Caco-2 (cell line): ENCODE measurements around the gene CCDC169. TPM values are rescaled to one million over a fixed set of nuclear protein-coding genes. Genes with fewer than 3 reads are reported as not detected.
"Not testable (repeated sequence)": the region's sequence is repeated elsewhere in the genome, so short reads cannot be mapped to it uniquely, and the experiment has no call there.

Experiments used
- BruUV-seq: library from RNA; stranded (reverse); fragments of 400-500 nt; replicated peaks from 2 replicates; lab custom pipeline; 2021; lab: Mats Ljungman, UMichigan
- CTCF ChIA-PET: fragments of 300-600 bp; sonication (Branson Sonifier 250); formaldehyde crosslinking; loops from one replicate; lab custom pipeline; 2022; ENCODE audit warnings: antibody characterized with exemption; lab: Charles Lee
- POLR2A ChIA-PET: fragments of 300-600 bp; sonication (Branson Sonifier 250); formaldehyde crosslinking; loops from one replicate; lab custom pipeline; 2022; ENCODE audit warnings: antibody characterized with exemption; lab: Charles Lee
- DNase-seq, 2 experiments: peaks; one replicate each; pipeline versions ENCODE4 v3.0.0 to v3.0.0-alpha.2; 2020 to 2022
- H3K27me3 ChIP-seq: replicated peaks from 2 replicates; pipeline ENCODE4 v1.6.0; 2011; ENCODE audit warnings: low read length; ENCODE audit not compliant: control insufficient read depth, insufficient read depth
- H3K36me3 ChIP-seq: 2 replicates; pipeline ENCODE4 v1.5.1; 2011; ENCODE audit warnings: low read length; ENCODE audit not compliant: control insufficient read depth, insufficient read depth
- H3K4me1 ChIP-seq: fragments of 250-450 bp; sonication (Bioruptor Pico); 2 replicates; pipeline ENCODE4 v1.5.1; 2020; ENCODE audit warnings: mild to moderate bottlenecking
- H3K4me3 ChIP-seq: 2 replicates; pipeline ENCODE4 v1.5.1; 2011; ENCODE audit warnings: low read depth, mild to moderate bottlenecking, control low read depth, low read length
- H3K9me3 ChIP-seq: fragments of 250-450 bp; sonication (Bioruptor Pico); 2 replicates; pipeline ENCODE4 v1.5.1; 2020; ENCODE audit warnings: mild to moderate bottlenecking, moderate library complexity
- H3K27ac Mint-ChIP-seq: one replicate; pipeline ENCODE4 v1.8.0; 2022; ENCODE audit warnings: mixed read lengths; ENCODE audit not compliant: unreplicated experiment
- H3K27me3 Mint-ChIP-seq: one replicate; pipeline ENCODE4 v1.8.0; 2022; ENCODE audit warnings: mixed read lengths; ENCODE audit not compliant: insufficient read depth, unreplicated experiment
- H3K36me3 Mint-ChIP-seq: one replicate; pipeline ENCODE4 v1.8.0; 2022; ENCODE audit warnings: mild to moderate bottlenecking, mixed read lengths; ENCODE audit not compliant: insufficient read depth, unreplicated experiment
- H3K4me1 Mint-ChIP-seq: one replicate; pipeline ENCODE4 v1.8.0; 2022; ENCODE audit warnings: low read depth, mixed read lengths; ENCODE audit not compliant: unreplicated experiment
- H3K4me3 Mint-ChIP-seq: one replicate; pipeline ENCODE4 v1.8.0; 2022; ENCODE audit warnings: mild to moderate bottlenecking, moderate library complexity, mixed read lengths; ENCODE audit not compliant: unreplicated experiment
- H3K9me3 Mint-ChIP-seq: one replicate; pipeline ENCODE4 v1.8.0; 2022; ENCODE audit warnings: mixed read lengths; ENCODE audit not compliant: unreplicated experiment
- intact Hi-C: fragments of 100-400 bp; cut with micrococcal nuclease; formaldehyde crosslinking; loops from one replicate; pipeline ENCODE4 v1.10.0; 2022; ENCODE audit not compliant: unreplicated experiment
- total RNA-seq: library from RNA; stranded (reverse); gene quantifications from 2 replicates; pipeline ENCODE4 v1.2.3, GENCODE V29; 2022
- TF ChIP-seq, protein P1 (sequence below), 2 experiments: fragments of 200-600 bp in 1 of 2; IDR thresholded peaks; 1 replicate in 1 of 2; 2 replicates in 1 of 2; pipeline versions ENCODE4 v1.5.1 to v1.8.0; 2011 to 2022; ENCODE audit warnings: antibody characterized with exemption in 1 of 2, control low read depth in 1 of 2, inconsistent platforms in 1 of 2, low read depth in 1 of 2, low read length in 1 of 2, mild to moderate bottlenecking in 1 of 2, moderate library complexity in 1 of 2; ENCODE audit not compliant: insufficient read depth in 1 of 2, severe bottlenecking in 1 of 2, unreplicated experiment in 1 of 2

CCDC169 gene
- total RNA-seq, 1 experiment from 2014 or later, result not detected

DNA sequence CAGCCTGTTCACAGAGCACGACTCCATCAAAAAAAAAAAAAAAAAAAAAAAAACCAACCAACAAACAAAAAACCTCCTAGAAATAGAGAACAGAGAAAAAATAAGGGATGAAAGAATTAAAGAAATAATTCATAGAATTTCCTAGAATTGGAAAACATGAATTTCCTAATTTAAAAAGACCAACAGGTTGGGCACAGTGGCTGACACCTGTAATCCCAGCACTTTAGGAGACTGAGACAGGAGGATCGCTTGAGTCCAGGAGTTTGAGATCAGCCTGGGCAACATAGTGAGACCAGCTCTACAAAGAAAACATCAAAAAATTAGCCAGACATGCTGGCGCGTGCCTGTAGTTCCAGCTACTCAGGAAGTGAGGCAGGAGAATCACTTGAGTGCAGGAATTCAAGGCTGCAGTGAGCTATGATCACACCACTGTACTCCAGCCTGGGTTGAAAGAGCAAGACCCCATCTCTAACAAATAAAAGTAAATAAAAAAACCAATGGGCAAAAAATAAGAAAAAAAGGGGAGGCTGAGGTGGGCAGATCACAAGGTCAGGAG lies 42.1 kb upstream of the CCDC169 start:
- H3K4me1 ChIP-seq, result no peaks in the 10 kb centered on the region
- H3K27me3 ChIP-seq, result no peaks in the 10 kb centered on the region
- H3K4me3 ChIP-seq, result no peak overlapping the region
- H3K9me3 ChIP-seq, result no peaks in the 10 kb centered on the region
- DNase-seq, result no peak
- ChIA-PET POLR2A (no interaction called here), CTCF (no interaction called here)
- Mint-ChIP-seq H3K27me3 (peaks cover 4% of the 10 kb centered on the region), H3K36me3 (no peaks in the 10 kb centered on the region), H3K4me1 (no peaks in the 10 kb centered on the region), H3K27ac (no peak overlapping the region), H3K4me3 (no peak overlapping the region), H3K9me3 (peaks cover 5% of the 10 kb centered on the region)
- intact Hi-C loops, result no loop called here
- TF ChIP-seq, protein P1, sequence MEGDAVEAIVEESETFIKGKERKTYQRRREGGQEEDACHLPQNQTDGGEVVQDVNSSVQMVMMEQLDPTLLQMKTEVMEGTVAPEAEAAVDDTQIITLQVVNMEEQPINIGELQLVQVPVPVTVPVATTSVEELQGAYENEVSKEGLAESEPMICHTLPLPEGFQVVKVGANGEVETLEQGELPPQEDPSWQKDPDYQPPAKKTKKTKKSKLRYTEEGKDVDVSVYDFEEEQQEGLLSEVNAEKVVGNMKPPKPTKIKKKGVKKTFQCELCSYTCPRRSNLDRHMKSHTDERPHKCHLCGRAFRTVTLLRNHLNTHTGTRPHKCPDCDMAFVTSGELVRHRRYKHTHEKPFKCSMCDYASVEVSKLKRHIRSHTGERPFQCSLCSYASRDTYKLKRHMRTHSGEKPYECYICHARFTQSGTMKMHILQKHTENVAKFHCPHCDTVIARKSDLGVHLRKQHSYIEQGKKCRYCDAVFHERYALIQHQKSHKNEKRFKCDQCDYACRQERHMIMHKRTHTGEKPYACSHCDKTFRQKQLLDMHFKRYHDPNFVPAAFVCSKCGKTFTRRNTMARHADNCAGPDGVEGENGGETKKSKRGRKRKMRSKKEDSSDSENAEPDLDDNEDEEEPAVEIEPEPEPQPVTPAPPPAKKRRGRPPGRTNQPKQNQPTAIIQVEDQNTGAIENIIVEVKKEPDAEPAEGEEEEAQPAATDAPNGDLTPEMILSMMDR (IDR thresholded peaks at IDR 0.05; ENCODE audit: insufficient read depth in 1 of 2, low read depth in 1 of 2, low read length in 1 of 2, severe bottlenecking in 1 of 2, unreplicated experiment in 1 of 2), result no peak
- no peaks in the 10 kb centered on the region for H3K36me3 ChIP-seq
- no TSS peak for BruUV-seq

DNA sequence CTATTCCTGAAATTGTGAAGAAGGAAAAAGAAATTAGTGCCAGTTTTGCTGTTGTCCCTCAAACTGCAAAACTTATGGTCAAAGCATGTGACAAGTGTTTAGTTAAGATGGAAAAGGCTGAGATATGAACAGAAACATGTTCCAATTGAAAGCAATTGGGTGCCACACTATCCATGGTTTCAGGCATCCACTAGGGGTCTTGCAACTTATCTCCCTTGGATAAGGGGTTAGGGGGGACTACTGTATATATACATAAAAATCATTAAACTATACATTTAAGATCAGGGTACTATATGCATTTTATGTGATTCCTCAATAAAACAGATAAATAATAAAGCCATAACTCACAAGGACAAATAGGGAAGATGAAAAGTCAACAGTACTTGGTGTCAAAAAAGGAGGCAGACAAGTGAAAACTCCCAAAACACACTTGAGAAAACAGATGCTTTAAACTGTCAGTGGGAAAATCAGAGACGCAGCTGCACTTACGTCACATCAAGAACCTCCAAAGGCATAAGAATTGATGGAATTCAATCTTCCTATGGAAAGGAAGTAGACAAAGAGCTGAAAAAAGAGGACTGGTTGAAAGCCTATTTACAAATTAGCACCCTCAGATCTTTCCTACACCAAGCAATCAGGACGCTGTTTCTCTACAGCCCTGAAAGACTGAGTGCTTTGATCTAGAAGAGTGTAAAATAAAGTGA lies 40.5 kb upstream of the CCDC169 start:
- intact Hi-C loops, result no loop called here
- H3K9me3 Mint-ChIP-seq, result no peaks in the 10 kb centered on the region
- POLR2A ChIA-PET, result no interaction called here

DNA sequence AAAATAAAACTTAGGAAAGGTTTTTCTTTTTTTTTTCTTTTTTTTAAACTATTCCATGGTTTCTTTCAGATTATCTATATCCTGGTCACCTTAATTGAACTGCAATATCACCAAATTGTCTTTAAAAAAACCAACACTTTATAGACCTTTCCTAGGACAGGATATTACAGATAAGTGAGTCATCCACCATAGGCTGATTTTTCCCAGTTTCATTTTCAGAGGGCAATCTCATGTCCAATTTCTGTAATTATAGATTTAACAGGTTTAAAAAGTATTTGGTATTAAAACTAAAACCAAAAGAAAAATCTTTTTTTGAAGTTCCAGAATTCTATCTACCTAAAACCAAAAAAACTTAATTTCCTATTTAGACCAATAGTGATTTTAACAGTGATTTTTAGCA lies 35.4 kb upstream of the CCDC169 start:
- no peaks in the 10 kb centered on the region for H3K9me3 ChIP-seq
- no peak overlapping the region for H3K4me3 ChIP-seq
- no peaks in the 10 kb centered on the region for H3K36me3 ChIP-seq
- no peak overlapping the region for H3K27ac Mint-ChIP-seq
- CTCF ChIA-PET, result no interaction called here
- POLR2A ChIA-PET, result no interaction called here
- intact Hi-C loops, result no loop called here
- peaks cover 6% of the 10 kb centered on the region for H3K27me3 Mint-ChIP-seq
- no peaks in the 10 kb centered on the region for H3K36me3 Mint-ChIP-seq
- no peaks in the 10 kb centered on the region for H3K9me3 Mint-ChIP-seq
- no peaks in the 10 kb centered on the region for H3K4me1 ChIP-seq
- H3K4me3 Mint-ChIP-seq, result no peak overlapping the region
- no peaks in the 10 kb centered on the region for H3K27me3 ChIP-seq
- BruUV-seq, result no TSS peak
- DNase-seq, result no peak
- TF ChIP-seq, protein P1 (IDR thresholded peaks at IDR 0.05; ENCODE audit: insufficient read depth in 1 of 2, low read depth in 1 of 2, low read length in 1 of 2, severe bottlenecking in 1 of 2, unreplicated experiment in 1 of 2), result no peak
- no peaks in the 10 kb centered on the region for H3K4me1 Mint-ChIP-seq

More for the DNA sequence above, 40.5 kb upstream of the CCDC169 start:
- TF ChIP-seq, protein P1 (IDR thresholded peaks at IDR 0.05; ENCODE audit: insufficient read depth in 1 of 2, low read depth in 1 of 2, low read length in 1 of 2, severe bottlenecking in 1 of 2, unreplicated experiment in 1 of 2), result no peak
- CTCF ChIA-PET, result no interaction called here
- no peaks in the 10 kb centered on the region for H3K4me1 ChIP-seq
- no peak for DNase-seq
- Mint-ChIP-seq H3K4me3 (no peak overlapping the region), H3K4me1 (no peaks in the 10 kb centered on the region), H3K27ac (no peak overlapping the region), H3K27me3 (peaks cover 10% of the 10 kb centered on the region), H3K36me3 (no peaks in the 10 kb centered on the region)
- no peaks in the 10 kb centered on the region for H3K36me3 ChIP-seq
- no peaks in the 10 kb centered on the region for H3K27me3 ChIP-seq
- no TSS peak for BruUV-seq
- H3K9me3 ChIP-seq, result no peaks in the 10 kb centered on the region
- no peak overlapping the region for H3K4me3 ChIP-seq

DNA sequence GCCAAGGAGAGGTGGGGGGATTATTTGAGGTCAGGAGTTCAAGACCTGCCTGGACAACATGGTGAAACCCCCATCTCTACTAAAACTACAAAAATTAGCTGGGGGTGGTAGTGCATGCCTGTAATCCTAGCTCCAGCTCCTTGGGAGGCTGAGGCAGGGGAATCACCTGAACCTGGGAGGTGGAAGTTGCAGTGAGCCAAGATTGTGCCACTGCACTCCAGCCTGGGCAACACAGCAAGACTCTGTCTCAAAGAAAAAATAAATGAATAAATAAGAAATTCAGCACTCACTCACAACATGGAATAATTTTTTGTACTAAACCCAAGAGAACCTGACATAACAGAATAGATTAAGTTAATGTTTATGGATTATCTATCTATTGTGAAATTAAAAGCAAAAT lies 34.6 kb upstream of the CCDC169 start:
- H3K36me3 ChIP-seq, H3K4me3 Mint-ChIP-seq, H3K4me1 ChIP-seq, H3K27ac Mint-ChIP-seq, H3K9me3 ChIP-seq, intact Hi-C loops, POLR2A ChIA-PET, CTCF ChIA-PET, H3K4me1 Mint-ChIP-seq, BruUV-seq, H3K36me3 Mint-ChIP-seq, H3K4me3 ChIP-seq, H3K27me3 ChIP-seq, H3K27me3 Mint-ChIP-seq, H3K9me3 Mint-ChIP-seq, DNase-seq: not testable (repeated sequence)
